Measurements from ENCODE around the gene AFAP1. TPM values are rescaled to one million over a fixed set of nuclear protein-coding genes. Genes with fewer than 3 reads are reported as not detected.

The AFAP1 gene
- polyA plus RNA-seq, 1 donor (not counting 4 experiments of a cell fraction or from before 2014, with no cell fraction given): 7.6 TPM

- DNase-seq (ENCODE audit: low read depth, low spot score): no peak
- Histone ChIP-seq H3K36me3 (ENCODE audit: control insufficient read depth in 2 of 2, extremely low read depth in 1 of 2, insufficient read depth in 2 of 2, low read length in 2 of 2) (no peaks in the 10 kb centered on the region), H3K27me3 (ENCODE audit: control insufficient read depth, extremely low read depth, insufficient read depth, low read length) (no peaks in the 10 kb centered on the region), H4K20me1 (ENCODE audit: control insufficient read depth, extremely low read depth, insufficient read depth, low read length) (no peaks in the 10 kb centered on the region), H3K4me1 (ENCODE audit: control insufficient read depth, extremely low read depth, insufficient read depth, low read length) (no peaks in the 10 kb centered on the region), H3K9ac (ENCODE audit: control insufficient read depth, extremely low read depth, insufficient read depth, low read length) (no peak overlapping the region), H2AFZ (ENCODE audit: control insufficient read depth, low read length) (no peak overlapping the region), H3K9me3 (ENCODE audit: control insufficient read depth, low read depth, low read length) (no peaks in the 10 kb centered on the region), H3K4me2 (ENCODE audit: control insufficient read depth, extremely low read depth, insufficient read depth, low read depth, low read length) (no peak overlapping the region), H3K9me1 (ENCODE audit: control insufficient read depth, extremely low read depth, insufficient read depth, low read length) (no peaks in the 10 kb centered on the region), H3K27ac (ENCODE audit: control insufficient read depth, insufficient read depth, low read length) (no peak overlapping the region), H3K4me3 (ENCODE audit: control insufficient read depth in 2 of 3, extremely low read depth in 1 of 3, insufficient read depth in 2 of 3, low read depth in 1 of 3, low read length in 3 of 3) (no peak overlapping the region), H3K79me2 (ENCODE audit: control insufficient read depth, insufficient read depth, low read length) (no peaks in the 10 kb centered on the region)
- FAIRE-seq: no peak
- TF ChIP-seq EZH2 (IDR thresholded peaks at IDR 0.05; ENCODE audit: low read length) (no peak), CTCF (optimal IDR thresholded peaks at IDR 0.05 in 1 of 3, IDR thresholded peaks at IDR 0.05 in 1 of 3, conservative IDR thresholded peaks at IDR 0.05 in 1 of 3; ENCODE audit: extremely low read depth in 1 of 3, insufficient read depth in 2 of 3, low read length in 3 of 3) (no peak)
- dilution Hi-C loops (cut with MboI; ENCODE audit: extremely low pct_ligation_motif_present, low sequenced_read_pairs): no loop called here
These were observed 212.8 kb downstream of the AFAP1 start for GRCh38 chr4:7726665-7727413.

- no peak overlapping the region for H3K27ac ChIP-seq (ENCODE audit: control insufficient read depth, insufficient read depth, low read length)
- no peaks in the 10 kb centered on the region for H3K79me2 ChIP-seq (ENCODE audit: control insufficient read depth, insufficient read depth, low read length)
- TF ChIP-seq CTCF (optimal IDR thresholded peaks at IDR 0.05 in 1 of 3, IDR thresholded peaks at IDR 0.05 in 1 of 3, conservative IDR thresholded peaks at IDR 0.05 in 1 of 3; ENCODE audit: extremely low read depth in 1 of 3, insufficient read depth in 2 of 3, low read length in 3 of 3) (no peak), EZH2 (IDR thresholded peaks at IDR 0.05; ENCODE audit: low read length) (no peak)
- no peak overlapping the region for H3K4me3 ChIP-seq (ENCODE audit: control insufficient read depth in 2 of 3, extremely low read depth in 1 of 3, insufficient read depth in 2 of 3, low read depth in 1 of 3, low read length in 3 of 3)
- no peak overlapping the region for H2AFZ ChIP-seq (ENCODE audit: control insufficient read depth, low read length)
- H4K20me1 ChIP-seq (ENCODE audit: control insufficient read depth, extremely low read depth, insufficient read depth, low read length): no peaks in the 10 kb centered on the region
- dilution Hi-C loops (cut with MboI; ENCODE audit: extremely low pct_ligation_motif_present, low sequenced_read_pairs): no loop called here
- no peak overlapping the region for H3K9ac ChIP-seq (ENCODE audit: control insufficient read depth, extremely low read depth, insufficient read depth, low read length)
- H3K4me2 ChIP-seq (ENCODE audit: control insufficient read depth, extremely low read depth, insufficient read depth, low read depth, low read length): no peak overlapping the region
- H3K36me3 ChIP-seq (ENCODE audit: control insufficient read depth in 2 of 2, extremely low read depth in 1 of 2, insufficient read depth in 2 of 2, low read length in 2 of 2): no peaks in the 10 kb centered on the region
- FAIRE-seq: no peak
- H3K4me1 ChIP-seq (ENCODE audit: control insufficient read depth, extremely low read depth, insufficient read depth, low read length): no peaks in the 10 kb centered on the region
- H3K27me3 ChIP-seq (ENCODE audit: control insufficient read depth, extremely low read depth, insufficient read depth, low read length): no peaks in the 10 kb centered on the region
- no peaks in the 10 kb centered on the region for H3K9me1 ChIP-seq (ENCODE audit: control insufficient read depth, extremely low read depth, insufficient read depth, low read length)
- DNase-seq (ENCODE audit: low read depth, low spot score): no peak
- H3K9me3 ChIP-seq (ENCODE audit: control insufficient read depth, low read depth, low read length): no peaks in the 10 kb centered on the region
These were observed 213.7 kb downstream of the AFAP1 start for GRCh38 chr4:7725951-7726350.
